ENCODE results near the gene STK36. TPM values are rescaled to one million over a fixed set of nuclear protein-coding genes. Genes with fewer than 3 reads are reported as not detected.
A peak's percentile ranks its signal among the peaks of the same experiment; 100 is the strongest.

The STK36 gene, protein sequence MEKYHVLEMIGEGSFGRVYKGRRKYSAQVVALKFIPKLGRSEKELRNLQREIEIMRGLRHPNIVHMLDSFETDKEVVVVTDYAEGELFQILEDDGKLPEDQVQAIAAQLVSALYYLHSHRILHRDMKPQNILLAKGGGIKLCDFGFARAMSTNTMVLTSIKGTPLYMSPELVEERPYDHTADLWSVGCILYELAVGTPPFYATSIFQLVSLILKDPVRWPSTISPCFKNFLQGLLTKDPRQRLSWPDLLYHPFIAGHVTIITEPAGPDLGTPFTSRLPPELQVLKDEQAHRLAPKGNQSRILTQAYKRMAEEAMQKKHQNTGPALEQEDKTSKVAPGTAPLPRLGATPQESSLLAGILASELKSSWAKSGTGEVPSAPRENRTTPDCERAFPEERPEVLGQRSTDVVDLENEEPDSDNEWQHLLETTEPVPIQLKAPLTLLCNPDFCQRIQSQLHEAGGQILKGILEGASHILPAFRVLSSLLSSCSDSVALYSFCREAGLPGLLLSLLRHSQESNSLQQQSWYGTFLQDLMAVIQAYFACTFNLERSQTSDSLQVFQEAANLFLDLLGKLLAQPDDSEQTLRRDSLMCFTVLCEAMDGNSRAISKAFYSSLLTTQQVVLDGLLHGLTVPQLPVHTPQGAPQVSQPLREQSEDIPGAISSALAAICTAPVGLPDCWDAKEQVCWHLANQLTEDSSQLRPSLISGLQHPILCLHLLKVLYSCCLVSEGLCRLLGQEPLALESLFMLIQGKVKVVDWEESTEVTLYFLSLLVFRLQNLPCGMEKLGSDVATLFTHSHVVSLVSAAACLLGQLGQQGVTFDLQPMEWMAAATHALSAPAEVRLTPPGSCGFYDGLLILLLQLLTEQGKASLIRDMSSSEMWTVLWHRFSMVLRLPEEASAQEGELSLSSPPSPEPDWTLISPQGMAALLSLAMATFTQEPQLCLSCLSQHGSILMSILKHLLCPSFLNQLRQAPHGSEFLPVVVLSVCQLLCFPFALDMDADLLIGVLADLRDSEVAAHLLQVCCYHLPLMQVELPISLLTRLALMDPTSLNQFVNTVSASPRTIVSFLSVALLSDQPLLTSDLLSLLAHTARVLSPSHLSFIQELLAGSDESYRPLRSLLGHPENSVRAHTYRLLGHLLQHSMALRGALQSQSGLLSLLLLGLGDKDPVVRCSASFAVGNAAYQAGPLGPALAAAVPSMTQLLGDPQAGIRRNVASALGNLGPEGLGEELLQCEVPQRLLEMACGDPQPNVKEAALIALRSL (N-terminal part only)
- 15.9 TPM in 2 replicates for total RNA-seq

- DNase-seq (ENCODE audit: low spot score), result peak; percentile 77
- Mint-ChIP-seq H3K4me3 (peak within 1 kb of the TSS; percentile 100), H3K9me3 (no peaks in the 10 kb centered on the region), H3K27ac (peak within 1 kb of the TSS; percentile 93), H3K36me3 (ENCODE audit: low read depth) (peaks cover 11% of the 10 kb centered on the region), H3K27me3 (ENCODE audit: insufficient read depth) (no peaks in the 10 kb centered on the region), H3K4me1 (ENCODE audit: low read depth) (peaks cover 22% of the 10 kb centered on the region)
- intact Hi-C loops (cut with micrococcal nuclease), result loop anchor here (1.0 to 5.0 kb wide), 8 partner anchors 13 to 870 kb away; partner anchors contain the start of genes BCS1L, CHPF, CNOT9 and DNPEP
Measured at GRCh38 chr2:218671654-218672566, at the start of gene STK36, which contains the start of gene RNF25. STK36 (plus strand) TSS chr2:218672086; CDS start chr2:218672830, 744 bp downstream. RNF25 (minus strand) TSS chr2:218672002; CDS start chr2:218671970, 32 bp downstream.

DNA sequence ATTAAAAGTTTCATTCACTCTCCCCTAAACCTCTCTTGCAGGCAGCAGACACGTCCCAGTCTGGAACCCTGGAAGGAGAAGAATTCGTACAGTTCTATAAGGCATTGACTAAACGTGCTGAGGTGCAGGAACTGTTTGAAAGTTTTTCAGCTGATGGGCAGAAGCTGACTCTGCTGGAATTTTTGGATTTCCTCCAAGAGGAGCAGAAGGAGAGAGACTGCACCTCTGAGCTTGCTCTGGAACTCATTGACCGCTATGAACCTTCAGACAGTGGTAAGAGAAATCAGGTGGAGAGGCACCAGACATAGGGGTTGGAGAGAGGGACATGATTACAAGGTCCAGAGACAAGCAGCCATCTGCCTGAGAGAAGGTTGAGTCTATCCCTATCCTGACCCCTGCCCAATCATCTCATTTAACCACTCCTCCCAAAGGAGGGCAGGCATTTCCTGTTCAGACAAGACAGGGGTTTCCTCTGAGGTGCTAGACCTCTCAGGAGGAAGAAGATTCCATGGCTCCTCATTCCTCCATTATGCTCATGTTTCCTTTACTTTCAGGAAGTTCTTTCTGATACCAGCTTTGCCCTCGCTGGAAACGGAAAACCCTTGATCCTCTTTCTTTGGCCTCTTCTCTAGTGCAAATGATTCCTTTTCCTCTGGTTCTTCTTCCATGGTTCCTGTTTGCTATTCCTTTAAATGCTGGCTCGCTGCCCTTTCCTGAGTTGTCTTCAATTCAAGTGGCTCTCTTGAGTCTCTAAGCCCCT is 49.1 kb upstream of the STK36 start:
- Mint-ChIP-seq H3K9me3 (no peaks in the 10 kb centered on the region), H3K4me3 (no peak overlapping the region), H3K27me3 (ENCODE audit: insufficient read depth) (peaks cover 1% of the 10 kb centered on the region), H3K36me3 (ENCODE audit: low read depth) (no peaks in the 10 kb centered on the region), H3K4me1 (ENCODE audit: low read depth) (no peaks in the 10 kb centered on the region), H3K27ac (no peak overlapping the region)
- intact Hi-C loops (cut with micrococcal nuclease), result no loop called here
- no peak for DNase-seq (ENCODE audit: low spot score)

DNA sequence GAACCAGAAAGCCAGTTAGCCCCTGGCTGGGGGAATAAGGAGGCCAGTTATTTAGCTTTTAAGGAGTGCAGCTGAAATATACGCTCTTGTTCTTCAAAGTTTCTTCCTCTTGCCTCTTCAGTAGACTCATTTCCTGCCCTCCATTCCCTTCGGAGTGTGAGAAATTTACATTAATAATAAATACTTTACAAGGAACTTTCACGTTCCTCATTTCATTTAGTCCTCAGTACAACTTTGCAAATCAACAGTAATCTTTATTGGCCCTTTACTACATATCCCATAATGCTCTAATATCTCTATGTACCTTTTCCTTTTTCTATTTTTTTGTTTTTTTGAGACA is 48.5 kb upstream of the STK36 start:
- peaks cover 1% of the 10 kb centered on the region for H3K27me3 Mint-ChIP-seq (ENCODE audit: insufficient read depth)
- no peaks in the 10 kb centered on the region for H3K36me3 Mint-ChIP-seq (ENCODE audit: low read depth)
- no peak overlapping the region for H3K27ac Mint-ChIP-seq
- H3K4me3 Mint-ChIP-seq, result no peak overlapping the region
- no peak for DNase-seq (ENCODE audit: low spot score)
- no peaks in the 10 kb centered on the region for H3K9me3 Mint-ChIP-seq
- no peaks in the 10 kb centered on the region for H3K4me1 Mint-ChIP-seq (ENCODE audit: low read depth)
- intact Hi-C loops (cut with micrococcal nuclease), result no loop called here

GRCh38 chr2:218626369-218626768 is 45.5 kb upstream of the STK36 start:
- Mint-ChIP-seq H3K9me3 (no peaks in the 10 kb centered on the region), H3K27ac (no peak overlapping the region), H3K4me3 (no peak overlapping the region), H3K4me1 (ENCODE audit: low read depth) (no peaks in the 10 kb centered on the region), H3K36me3 (ENCODE audit: low read depth) (no peaks in the 10 kb centered on the region), H3K27me3 (ENCODE audit: insufficient read depth) (peaks cover 1% of the 10 kb centered on the region)
- DNase-seq (ENCODE audit: low spot score), result no peak
- intact Hi-C loops (cut with micrococcal nuclease), result no loop called here

- Mint-ChIP-seq H3K4me1 (ENCODE audit: low read depth) (no peaks in the 10 kb centered on the region), H3K9me3 (no peaks in the 10 kb centered on the region), H3K27ac (no peak overlapping the region), H3K36me3 (ENCODE audit: low read depth) (no peaks in the 10 kb centered on the region), H3K27me3 (ENCODE audit: insufficient read depth) (peaks cover 1% of the 10 kb centered on the region), H3K4me3 (no peak overlapping the region)
- no peak for DNase-seq (ENCODE audit: low spot score)
- intact Hi-C loops (cut with micrococcal nuclease), result no loop called here
Measured at GRCh38 chr2:218627939-218628338, 43.9 kb upstream of the STK36 start.

DNA sequence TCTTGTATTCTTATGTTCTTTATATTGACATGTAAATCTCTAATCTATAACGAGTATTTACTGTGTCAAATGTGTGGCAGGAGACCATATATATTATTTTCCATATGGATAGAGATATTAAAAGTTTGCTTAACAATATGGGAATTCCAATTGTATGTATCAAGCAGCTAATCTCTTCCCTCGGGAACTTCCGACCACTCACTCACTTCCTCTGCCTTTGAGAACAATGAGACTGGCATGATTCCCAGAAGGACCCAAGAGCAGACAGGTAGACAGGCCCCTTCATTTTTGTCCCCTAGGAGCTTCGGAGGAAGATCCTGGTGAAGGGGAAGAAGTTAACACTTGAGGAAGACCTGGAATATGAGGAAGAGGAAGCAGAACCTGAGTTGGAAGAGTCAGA is 40.0 kb upstream of the STK36 start:
- Mint-ChIP-seq H3K4me3 (no peak overlapping the region), H3K27ac (no peak overlapping the region), H3K4me1 (ENCODE audit: low read depth) (no peaks in the 10 kb centered on the region), H3K36me3 (ENCODE audit: low read depth) (peaks cover 17% of the 10 kb centered on the region), H3K27me3 (ENCODE audit: insufficient read depth) (no peaks in the 10 kb centered on the region), H3K9me3 (no peaks in the 10 kb centered on the region)
- DNase-seq (ENCODE audit: low spot score), result no peak
- intact Hi-C loops (cut with micrococcal nuclease), result no loop called here

DNA sequence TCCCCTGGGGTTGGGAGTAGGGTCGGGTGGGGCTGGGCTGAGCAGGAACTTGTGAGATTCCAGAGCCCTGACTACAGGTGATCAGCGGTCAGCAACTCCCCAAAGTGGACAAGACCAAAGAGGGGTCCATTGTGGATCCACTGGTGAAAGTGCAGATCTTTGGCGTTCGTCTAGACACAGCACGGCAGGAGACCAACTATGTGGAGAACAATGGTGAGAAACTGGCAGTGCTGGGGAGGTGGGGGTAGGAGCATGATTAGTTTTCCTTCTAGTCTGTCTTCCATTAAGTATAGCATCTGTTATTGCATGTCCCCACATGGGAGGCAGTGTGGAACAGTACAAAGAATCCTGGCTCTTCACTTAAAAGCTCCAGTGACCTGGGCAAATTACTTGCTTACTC is 36.2 kb upstream of the STK36 start:
- no peak for DNase-seq (ENCODE audit: low spot score)
- H3K36me3 Mint-ChIP-seq (ENCODE audit: low read depth), result peaks cover 37% of the 10 kb centered on the region
- no peak overlapping the region for H3K27ac Mint-ChIP-seq
- no peak overlapping the region for H3K4me3 Mint-ChIP-seq
- H3K9me3 Mint-ChIP-seq, result no peaks in the 10 kb centered on the region
- no peaks in the 10 kb centered on the region for H3K27me3 Mint-ChIP-seq (ENCODE audit: insufficient read depth)
- intact Hi-C loops (cut with micrococcal nuclease), result no loop called here
- H3K4me1 Mint-ChIP-seq (ENCODE audit: low read depth), result no peaks in the 10 kb centered on the region

GRCh38 chr2:218638372-218638771 is 33.5 kb upstream of the STK36 start:
- Mint-ChIP-seq H3K27me3 (ENCODE audit: insufficient read depth) (no peaks in the 10 kb centered on the region), H3K27ac (no peak overlapping the region), H3K9me3 (no peaks in the 10 kb centered on the region), H3K36me3 (ENCODE audit: low read depth) (peaks cover 45% of the 10 kb centered on the region), H3K4me1 (ENCODE audit: low read depth) (no peaks in the 10 kb centered on the region), H3K4me3 (no peak overlapping the region)
- DNase-seq (ENCODE audit: low spot score), result no peak
- intact Hi-C loops (cut with micrococcal nuclease), result no loop called here

- H3K27me3 Mint-ChIP-seq (ENCODE audit: insufficient read depth), result no peaks in the 10 kb centered on the region
- no peaks in the 10 kb centered on the region for H3K9me3 Mint-ChIP-seq
- H3K4me1 Mint-ChIP-seq (ENCODE audit: low read depth), result no peaks in the 10 kb centered on the region
- no peak overlapping the region for H3K27ac Mint-ChIP-seq
- H3K36me3 Mint-ChIP-seq (ENCODE audit: low read depth), result peaks cover 44% of the 10 kb centered on the region
- DNase-seq (ENCODE audit: low spot score), result no peak
- intact Hi-C loops (cut with micrococcal nuclease), result no loop called here
- H3K4me3 Mint-ChIP-seq, result no peak overlapping the region
Measured at GRCh38 chr2:218642121-218642656, 29.7 kb upstream of the STK36 start.

DNA sequence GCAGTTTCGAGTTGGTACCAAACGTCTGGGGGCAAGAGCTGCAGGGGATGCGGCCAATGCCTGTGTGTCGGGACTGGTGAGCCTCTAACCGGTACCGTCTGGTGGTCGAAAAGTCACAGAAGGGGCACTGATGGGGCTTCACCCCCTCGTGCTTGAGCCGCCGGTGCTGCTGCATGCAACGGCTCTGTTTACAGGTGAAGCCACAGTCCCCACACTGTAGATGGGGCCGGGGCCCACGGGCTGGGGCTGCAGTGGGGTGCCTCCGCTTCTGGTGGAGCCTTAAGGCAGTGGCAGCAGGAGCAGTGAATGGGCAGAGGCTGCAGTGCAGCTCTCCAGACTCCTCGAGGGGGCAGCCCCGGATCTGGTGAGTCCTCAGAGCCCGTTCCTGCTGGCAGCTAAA is 29.1 kb upstream of the STK36 start:
- Mint-ChIP-seq H3K4me3 (no peak overlapping the region), H3K27me3 (ENCODE audit: insufficient read depth) (no peaks in the 10 kb centered on the region), H3K4me1 (ENCODE audit: low read depth) (no peaks in the 10 kb centered on the region), H3K36me3 (ENCODE audit: low read depth) (peaks cover 45% of the 10 kb centered on the region), H3K9me3 (no peaks in the 10 kb centered on the region), H3K27ac (no peak overlapping the region)
- intact Hi-C loops (cut with micrococcal nuclease), result no loop called here
- DNase-seq (ENCODE audit: low spot score), result no peak

GRCh38 chr2:218643751-218644310 is 28.1 kb upstream of the STK36 start:
- intact Hi-C loops (cut with micrococcal nuclease), result no loop called here
- no peaks in the 10 kb centered on the region for H3K27me3 Mint-ChIP-seq (ENCODE audit: insufficient read depth)
- no peak for DNase-seq (ENCODE audit: low spot score)
- no peaks in the 10 kb centered on the region for H3K9me3 Mint-ChIP-seq
- no peak overlapping the region for H3K4me3 Mint-ChIP-seq
- peaks cover 6% of the 10 kb centered on the region for H3K4me1 Mint-ChIP-seq (ENCODE audit: low read depth)
- H3K36me3 Mint-ChIP-seq (ENCODE audit: low read depth), result peaks cover 48% of the 10 kb centered on the region
- H3K27ac Mint-ChIP-seq, result no peak overlapping the region

Measured in activated T-helper 1 cell treated with anti-CD3 and anti-CD28 coated beads, Interleukin-12 subunit alpha, Interleukin-12 subunit beta, Interleukin-2, Interleukin-4 antibody, amounts not matched to agents 30 ng/mL and 10 ng/mL and 1 ng/mL, durations not matched to agents 14 hours and 24 hours and 36 hours (primary cell).